GM18505 (cell line): ENCODE data around the gene ABCC5.

ENCODE experiments used
- ATAC-seq: cut with Tn5 transposase; IDR thresholded peaks from one replicate; pipeline ENCODE4 v1.9.1; 2021; ENCODE audit not compliant: unreplicated experiment
- POLR2A ChIP-seq: IDR thresholded peaks from 4 replicates; pipeline ENCODE4 v1.6.1; 2011; ENCODE audit warnings: borderline replicate concordance; ENCODE audit not compliant: insufficient read depth, insufficient read length; ENCODE audit errors: extremely low read depth

ABCC5 gene

DNA sequence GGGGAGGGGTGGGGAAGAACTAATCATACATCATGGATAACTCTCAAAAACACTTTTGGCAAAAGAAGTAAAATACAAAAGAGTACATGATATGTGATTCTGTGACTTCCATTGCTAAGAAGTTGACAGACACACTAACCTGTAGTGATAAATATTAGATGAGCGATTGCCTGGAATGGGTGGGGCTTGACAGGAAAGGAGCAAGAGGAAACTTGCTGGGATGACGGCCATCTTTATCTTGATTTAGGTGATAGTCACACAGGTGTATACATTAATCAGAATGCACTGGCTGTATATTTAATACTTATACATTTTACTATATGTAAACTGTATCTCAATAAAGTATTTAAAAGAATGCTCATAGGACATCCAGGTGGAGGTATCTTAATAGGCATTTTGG, 146.1 kb downstream of the ABCC5 start:
- no peak for TF ChIP-seq POLR2A
- ATAC-seq = no peak

- ATAC-seq = no peak
- no peak for TF ChIP-seq POLR2A
Observed at GRCh38 chr3:183870563-183870962, 147.1 kb downstream of the ABCC5 start.
